Kidney (tissue), 14 donors: Measurements from ENCODE around the gene FAM168B. TPM values are rescaled to one million over a fixed set of nuclear protein-coding genes. Genes with fewer than 3 reads are reported as not detected.
A peak's percentile ranks its signal among the peaks of the same experiment; 100 is the strongest.

ENCODE experiments used
- DNase-seq, 5 donors: peaks; one replicate each; pipeline ENCODE4 v3.0.0-alpha.2; 2013 to 2020
- FAIRE-seq: peaks from 2 replicates; lab custom pipeline; 2012; peaks lifted over from hg19 to GRCh38; lab: Jason Lieb, UNC
- H3K27ac ChIP-seq, 2 donors: one replicate each; pipeline ENCODE4 v1.7.0; 2013; ENCODE audit warnings: low read depth in 2 of 2, low read length in 2 of 2, inconsistent platforms in 1 of 2
- H3K27me3 ChIP-seq: one replicate; pipeline ENCODE4 v1.7.1; 2013; ENCODE audit warnings: low read length, inconsistent platforms; ENCODE audit not compliant: control insufficient read depth, insufficient read depth
- H3K36me3 ChIP-seq, 3 donors: one replicate each; pipeline versions ENCODE4 v1.7.0 to v1.7.1; 2013; ENCODE audit warnings: low read length in 3 of 3, control low read depth in 1 of 3, inconsistent platforms in 1 of 3; ENCODE audit not compliant: insufficient read depth in 3 of 3, control insufficient read depth in 2 of 3
- H3K4me1 ChIP-seq, 3 donors: one replicate each; pipeline versions ENCODE4 v1.7.0 to v1.7.1; 2013; ENCODE audit warnings: low read length in 3 of 3, inconsistent platforms in 1 of 3, low read depth in 1 of 3; ENCODE audit not compliant: control insufficient read depth in 2 of 3, insufficient read depth in 2 of 3
- H3K4me3 ChIP-seq, 3 donors: one replicate each; pipeline versions ENCODE4 v1.7.0 to v1.8.1; 2013; ENCODE audit warnings: low read length in 3 of 3, control low read depth in 1 of 3, inconsistent platforms in 1 of 3
- H3K9ac ChIP-seq, 3 donors: one replicate each; pipeline versions ENCODE4 v1.7.0 to v1.7.1; 2013; ENCODE audit warnings: low read length in 3 of 3, control low read depth in 1 of 3, inconsistent platforms in 1 of 3
- H3K9me3 ChIP-seq, 3 donors: one replicate each; pipeline versions ENCODE4 v1.7.0 to v1.7.1; 2013; ENCODE audit warnings: low read length in 3 of 3, control low read depth in 1 of 3, inconsistent platforms in 1 of 3; ENCODE audit not compliant: control insufficient read depth in 2 of 3, insufficient read depth in 1 of 3
- CTCF ChIP-seq: IDR thresholded peaks from 3 replicates; pipeline ENCODE4 v1.5.1; 2012; ENCODE audit warnings: mild to moderate bottlenecking, moderate library complexity, borderline replicate concordance; ENCODE audit not compliant: insufficient read depth; ENCODE audit errors: extremely low read depth
- intact Hi-C: fragments of 100-400 bp; cut with DNase I; formaldehyde crosslinking; loops from one replicate; pipeline ENCODE4 v1.11.1; 2022
- polyA plus RNA-seq: library from polyadenylated mRNA; stranded (reverse); fragments of 350-450 nt; fragmentation: Illumina TruSeq; extraction: RNeasy Lipid Tissue Mini Kit (QIAGEN cat#74804); gene quantifications from one replicate; pipeline ENCODE4 v1.2.3, GENCODE V29; 2014; ENCODE audit warnings: low read depth, low replicate concordance; ENCODE audit not compliant: insufficient read depth
- total RNA-seq: library from RNA; stranded (reverse); fragmentation: NEBNext Ultra II Directional; extraction: Animal tissue kit (Norgen Biotek cat#: 25700); gene quantifications from one replicate; pipeline ENCODE4 v1.2.1, GENCODE V29; 2021
- donor health status: control.
- donor health status: control.
- donor health status: control.
- donor health status: control.
- donor health status: control.
- donor health status: DM: yes; HTN: yes; CAD: no.
- donor health status: Normal renal cell carcinoma (clear cell type).

Gene FAM168B
- total and polyA plus RNA-seq, 2 donors from 2014 or later, result 34.1 to 89.9 TPM

- peak in 4 of 5 donors; percentile 58 to 76 (median 66) for DNase-seq
- Histone ChIP-seq H3K4me3 (no peak overlapping the region), H3K9ac (no peak overlapping the region), H3K36me3 (no peaks in the 10 kb centered on the region), H3K27me3 (peaks cover 4% of the 10 kb centered on the region), H3K9me3 (no peaks in the 10 kb centered on the region), H3K27ac (no peak overlapping the region), H3K4me1 (peaks cover 0 to 6% (median 0%) of the 10 kb centered on the region in 3 donors)
- intact Hi-C loops, result no loop called here
- no peak for FAIRE-seq
- TF ChIP-seq CTCF, result no peak
Measured at GRCh38 chr2:131040661-131041401, 52.4 kb downstream of the FAM168B start.

DNA sequence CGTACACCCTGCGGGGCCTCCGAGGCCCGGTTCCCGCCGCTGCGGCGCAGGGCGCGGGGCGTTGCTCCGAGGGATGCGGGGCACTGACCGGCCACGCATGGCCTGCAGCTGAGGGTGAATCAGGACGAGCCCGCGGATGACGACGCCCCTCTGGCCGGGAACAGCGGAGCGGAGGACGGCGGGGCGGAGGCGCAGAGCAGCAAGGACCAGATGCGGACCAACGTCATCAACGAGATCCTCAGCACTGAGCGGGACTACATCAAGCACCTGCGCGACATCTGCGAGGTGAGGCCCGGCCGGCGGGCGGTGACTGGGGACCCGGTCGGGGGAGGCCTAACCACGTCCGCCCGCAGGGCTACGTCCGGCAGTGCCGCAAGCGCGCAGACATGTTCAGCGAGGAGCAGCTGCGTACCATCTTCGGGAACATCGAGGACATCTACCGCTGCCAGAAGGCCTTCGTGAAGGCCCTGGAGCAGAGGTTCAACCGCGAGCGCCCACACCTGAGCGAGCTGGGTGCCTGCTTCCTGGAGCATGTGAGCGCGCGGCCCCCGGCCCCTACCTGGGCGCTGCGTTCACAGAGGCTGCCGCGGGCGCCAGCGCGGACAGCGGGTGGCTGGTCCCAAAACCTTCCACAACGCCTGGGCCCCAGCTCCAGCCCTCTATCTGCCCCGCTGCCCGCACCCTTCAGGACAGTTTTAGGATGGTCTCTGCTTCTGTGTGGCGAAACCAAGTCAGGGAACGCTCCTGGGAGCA lies 53.2 kb downstream of the FAM168B start:
- H3K4me1 ChIP-seq, result peaks cover 0 to 6% (median 0%) of the 10 kb centered on the region in 3 donors
- peak overlapping the region in 1 of 3 donors; percentile 1 for H3K4me3 ChIP-seq
- no peak for FAIRE-seq
- peaks cover 4% of the 10 kb centered on the region for H3K27me3 ChIP-seq
- no peak overlapping the region for H3K9ac ChIP-seq
- TF ChIP-seq CTCF, result no peak
- DNase-seq, result peak in 4 of 5 donors; percentile 26 to 61 (median 43)
- intact Hi-C loops, result no loop called here
- no peak overlapping the region for H3K27ac ChIP-seq
- H3K36me3 ChIP-seq, result no peaks in the 10 kb centered on the region
- no peaks in the 10 kb centered on the region for H3K9me3 ChIP-seq

DNA sequence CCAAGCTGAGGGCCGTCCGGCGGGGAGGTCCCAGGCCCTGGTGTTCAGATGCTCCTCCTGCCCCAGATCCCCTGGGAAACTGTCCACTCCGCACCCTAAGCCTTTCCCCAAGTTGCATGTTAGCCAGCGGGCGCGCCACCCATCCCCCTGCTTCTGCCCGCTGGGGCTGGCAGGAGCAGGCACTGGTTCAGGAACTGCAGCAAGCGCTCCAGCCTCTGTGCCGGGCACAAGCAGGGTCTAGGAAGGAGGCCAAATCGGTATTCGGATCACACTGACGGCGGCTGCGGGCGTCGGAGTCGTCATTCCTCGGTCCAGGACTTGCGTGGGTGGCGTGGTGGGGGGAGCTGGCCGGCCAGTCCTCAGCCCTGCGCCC lies 53.7 kb downstream of the FAM168B start:
- peaks cover 4% of the 10 kb centered on the region for H3K27me3 ChIP-seq
- FAIRE-seq (no peak), DNase-seq (peak in 1 of 5 donors; percentile 13)
- no peak for TF ChIP-seq CTCF
- no peak overlapping the region for H3K27ac ChIP-seq
- H3K4me1 ChIP-seq, result peaks cover 0 to 6% (median 0%) of the 10 kb centered on the region in 3 donors
- no peaks in the 10 kb centered on the region for H3K36me3 ChIP-seq
- intact Hi-C loops, result no loop called here
- H3K9ac ChIP-seq, result no peak overlapping the region
- H3K9me3 ChIP-seq, result no peaks in the 10 kb centered on the region
- H3K4me3 ChIP-seq, result no peak overlapping the region
